ENCODE data around the gene ST3GAL2.
"Not testable (repeated sequence)": the region's sequence is repeated elsewhere in the genome, so short reads cannot be mapped to it uniquely, and the experiment has no call there.

Gene ST3GAL2

DNA sequence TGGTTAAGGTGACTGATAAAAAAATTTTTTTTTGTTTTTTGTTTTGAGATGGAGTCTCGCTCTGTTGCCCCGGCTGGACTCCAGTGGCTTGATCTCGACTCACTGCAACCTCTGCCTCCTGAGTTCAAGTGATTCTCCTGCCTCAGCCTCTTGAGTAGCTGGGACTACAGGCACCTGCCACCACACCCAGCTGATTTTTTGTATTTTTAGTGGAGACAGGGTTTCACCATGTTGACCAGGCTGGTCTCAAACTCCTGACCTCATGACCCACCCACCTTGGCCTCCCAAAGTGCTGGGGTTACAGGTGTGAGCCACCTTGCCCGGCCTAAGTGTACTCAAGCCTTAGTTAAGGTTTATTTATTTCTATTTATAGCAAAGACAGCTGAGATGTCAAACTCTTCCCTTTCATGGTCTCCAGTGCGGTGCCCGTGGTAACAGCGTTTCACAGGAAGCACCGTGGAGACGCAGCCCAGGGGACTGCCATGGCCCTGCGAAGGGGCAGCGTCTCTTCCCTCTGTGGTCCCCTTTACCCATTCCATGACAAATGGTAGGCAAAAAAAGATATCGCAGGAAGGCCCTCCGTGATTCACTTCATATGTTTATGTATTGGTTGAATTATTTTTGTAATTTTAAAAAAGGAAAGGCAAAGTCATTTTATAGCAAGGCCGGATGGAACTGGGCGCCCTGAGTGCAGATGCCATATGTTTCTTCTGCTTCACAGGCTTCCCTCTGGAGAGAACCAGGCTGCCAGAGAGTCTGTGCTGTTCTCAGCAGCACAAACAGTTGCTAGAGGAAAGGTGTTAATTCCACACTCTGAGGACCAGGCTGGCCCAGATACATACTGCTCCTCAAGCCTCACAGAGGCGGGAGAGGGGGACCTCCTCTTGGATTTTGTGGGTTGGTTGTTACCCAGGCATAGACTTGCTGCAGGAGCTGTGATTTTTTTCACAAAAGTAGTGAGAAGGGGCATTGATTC lies 63.0 kb downstream of the ST3GAL2 start:
- no peak overlapping the region for H3K4me3 ChIP-seq (ENCODE audit: control insufficient read depth, low read depth, low read length)
- TF ChIP-seq, protein P1, sequence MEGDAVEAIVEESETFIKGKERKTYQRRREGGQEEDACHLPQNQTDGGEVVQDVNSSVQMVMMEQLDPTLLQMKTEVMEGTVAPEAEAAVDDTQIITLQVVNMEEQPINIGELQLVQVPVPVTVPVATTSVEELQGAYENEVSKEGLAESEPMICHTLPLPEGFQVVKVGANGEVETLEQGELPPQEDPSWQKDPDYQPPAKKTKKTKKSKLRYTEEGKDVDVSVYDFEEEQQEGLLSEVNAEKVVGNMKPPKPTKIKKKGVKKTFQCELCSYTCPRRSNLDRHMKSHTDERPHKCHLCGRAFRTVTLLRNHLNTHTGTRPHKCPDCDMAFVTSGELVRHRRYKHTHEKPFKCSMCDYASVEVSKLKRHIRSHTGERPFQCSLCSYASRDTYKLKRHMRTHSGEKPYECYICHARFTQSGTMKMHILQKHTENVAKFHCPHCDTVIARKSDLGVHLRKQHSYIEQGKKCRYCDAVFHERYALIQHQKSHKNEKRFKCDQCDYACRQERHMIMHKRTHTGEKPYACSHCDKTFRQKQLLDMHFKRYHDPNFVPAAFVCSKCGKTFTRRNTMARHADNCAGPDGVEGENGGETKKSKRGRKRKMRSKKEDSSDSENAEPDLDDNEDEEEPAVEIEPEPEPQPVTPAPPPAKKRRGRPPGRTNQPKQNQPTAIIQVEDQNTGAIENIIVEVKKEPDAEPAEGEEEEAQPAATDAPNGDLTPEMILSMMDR (conservative IDR thresholded peaks at IDR 0.05; ENCODE audit: control insufficient read depth, insufficient read depth, low read depth, low read length), result no peak
- DNase-seq (ENCODE audit: low read depth), result no peak

DNA sequence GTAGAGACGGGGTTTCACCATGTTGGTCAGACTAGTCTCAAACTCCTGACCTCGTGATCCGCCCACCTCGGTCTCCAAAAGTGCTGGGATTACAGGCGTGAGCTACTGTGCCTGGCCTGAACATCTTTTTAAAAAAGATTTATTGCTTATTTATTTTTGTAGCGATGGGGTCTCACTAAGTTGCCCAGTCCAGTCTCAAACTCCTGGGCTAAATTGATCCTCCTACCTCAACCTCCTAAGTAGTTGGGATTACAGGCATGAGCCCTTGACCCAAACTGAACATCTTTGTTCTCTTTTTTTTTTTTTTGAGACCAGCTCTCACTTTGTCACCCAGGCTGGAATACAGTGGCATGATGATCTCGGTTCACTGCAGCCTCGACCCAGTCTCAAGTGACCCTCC lies 64.7 kb downstream of the ST3GAL2 start:
- TF ChIP-seq, protein P1 (conservative IDR thresholded peaks at IDR 0.05; ENCODE audit: control insufficient read depth, insufficient read depth, low read depth, low read length), result no peak
- DNase-seq (ENCODE audit: low read depth), result no peak
- H3K4me3 ChIP-seq (ENCODE audit: control insufficient read depth, low read depth, low read length), result no peak overlapping the region

DNA sequence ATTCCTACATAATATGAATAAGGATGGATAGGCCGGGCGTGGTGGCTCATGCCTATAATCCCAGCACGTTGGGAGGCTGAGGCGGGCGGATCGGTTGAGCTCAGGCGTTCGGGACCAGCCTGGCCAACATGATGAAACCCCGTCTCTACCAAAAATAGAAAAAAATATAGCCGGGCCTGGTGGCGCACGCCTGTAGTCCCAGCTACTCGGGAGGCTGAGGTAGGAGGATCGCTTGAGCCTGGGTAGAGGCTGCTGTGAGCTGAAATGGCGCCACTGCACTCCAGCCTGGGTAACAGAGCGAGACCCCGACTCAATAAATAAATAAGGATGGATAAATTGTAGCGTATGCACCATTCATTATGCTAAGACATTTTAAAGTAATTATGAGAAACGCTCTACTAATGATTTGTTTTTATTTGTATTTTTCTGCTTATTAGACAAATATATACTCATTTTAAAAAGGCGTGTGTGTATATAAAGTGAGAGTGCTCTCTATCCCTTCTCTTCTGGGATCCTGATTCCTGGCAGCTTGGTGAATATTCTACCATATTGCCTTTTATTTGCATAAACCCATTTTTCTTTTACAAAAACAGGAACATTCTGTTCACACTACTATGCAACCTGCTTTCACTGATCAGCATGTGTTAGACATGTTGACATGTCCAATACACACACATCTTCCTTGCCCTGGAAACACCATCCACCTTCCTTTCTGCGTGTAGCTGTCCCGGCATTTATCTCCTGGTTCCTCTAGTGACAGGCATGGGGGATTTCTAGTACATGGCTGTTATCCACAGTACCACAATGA lies 65.8 kb downstream of the ST3GAL2 start:
- no peak overlapping the region for H3K4me3 ChIP-seq (ENCODE audit: control insufficient read depth, low read depth, low read length)
- no peak for DNase-seq (ENCODE audit: low read depth)
- TF ChIP-seq, protein P1 (conservative IDR thresholded peaks at IDR 0.05; ENCODE audit: control insufficient read depth, insufficient read depth, low read depth, low read length), result no peak

DNA sequence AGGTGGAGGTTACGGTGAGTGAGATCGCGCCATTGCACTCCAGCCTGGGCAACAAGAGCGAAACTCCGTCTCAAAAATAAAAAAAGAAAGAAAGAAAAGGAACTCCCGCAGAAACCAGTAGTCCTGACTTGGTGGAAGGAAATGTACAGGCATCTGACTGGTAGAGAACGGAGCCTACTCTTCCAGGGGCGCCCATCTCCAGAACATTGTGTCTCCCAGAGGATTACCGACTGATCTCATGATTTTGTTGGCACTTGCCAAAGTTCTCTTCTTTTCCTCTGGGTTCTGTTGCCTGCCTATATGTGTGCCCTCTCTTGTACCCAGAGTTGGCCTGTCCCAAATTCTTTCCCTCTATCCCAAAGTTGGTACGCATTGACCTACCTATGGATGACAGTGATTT lies 68.0 kb downstream of the ST3GAL2 start:
- TF ChIP-seq, protein P1 (conservative IDR thresholded peaks at IDR 0.05; ENCODE audit: control insufficient read depth, insufficient read depth, low read depth, low read length), result no peak
- no peak for DNase-seq (ENCODE audit: low read depth)

DNA sequence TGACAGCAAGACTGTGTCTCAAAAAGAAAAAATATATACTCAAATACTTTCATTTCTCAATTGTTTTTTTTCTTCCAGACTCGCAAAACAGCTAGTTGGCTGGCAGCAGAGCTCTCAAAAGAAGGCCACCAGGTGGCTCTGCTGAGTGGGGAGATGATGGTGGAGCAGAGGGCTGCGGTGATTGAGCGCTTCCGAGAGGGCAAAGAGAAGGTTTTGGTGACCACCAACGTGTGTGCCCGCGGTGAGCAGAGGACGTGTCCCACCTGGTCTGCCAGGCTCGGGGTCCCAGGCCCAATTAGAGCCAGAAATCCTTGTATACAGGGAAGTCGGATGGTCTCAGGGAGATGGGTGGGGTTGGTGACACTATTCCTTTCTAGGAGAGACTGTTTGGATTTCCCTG lies 68.8 kb downstream of the ST3GAL2 start:
- not testable (repeated sequence) for H3K4me3 ChIP-seq (ENCODE audit: control insufficient read depth, low read depth, low read length)
- TF ChIP-seq, protein P1 (conservative IDR thresholded peaks at IDR 0.05; ENCODE audit: control insufficient read depth, insufficient read depth, low read depth, low read length), result peak; percentile 60
- DNase-seq (ENCODE audit: low read depth), result peak; percentile 32

More for the DNA sequence above, 68.0 kb downstream of the ST3GAL2 start:
- H3K4me3 ChIP-seq (ENCODE audit: control insufficient read depth, low read depth, low read length), result no peak overlapping the region

DNA sequence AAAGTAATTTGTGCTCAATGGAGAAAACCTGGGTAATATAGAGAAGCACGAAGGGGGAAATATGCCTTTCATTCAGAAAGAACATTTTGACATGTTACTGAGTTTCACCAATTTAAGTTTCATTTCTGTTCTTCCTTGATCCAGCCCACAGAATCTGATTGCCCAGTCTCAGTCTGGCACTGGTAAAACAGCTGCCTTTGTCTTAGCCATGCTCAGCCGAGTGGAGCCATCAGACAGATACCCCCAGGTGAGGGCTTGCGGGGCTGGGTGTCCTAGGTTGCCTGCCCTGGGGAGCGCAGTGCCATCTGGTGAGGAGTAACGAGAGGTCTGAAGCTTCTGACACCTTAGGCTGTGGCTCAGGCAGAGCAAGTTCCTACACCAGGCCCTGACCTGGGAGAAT lies 74.5 kb downstream of the ST3GAL2 start:
- no peak for DNase-seq (ENCODE audit: low read depth)
- H3K4me3 ChIP-seq (ENCODE audit: control insufficient read depth, low read depth, low read length), result no peak overlapping the region
- TF ChIP-seq, protein P1 (conservative IDR thresholded peaks at IDR 0.05; ENCODE audit: control insufficient read depth, insufficient read depth, low read depth, low read length), result no peak

Measured in fibroblast of mammary gland (primary cell).